ENCODE results near the gene PTPRG. TPM values are rescaled to one million over a fixed set of nuclear protein-coding genes. Genes with fewer than 3 reads are reported as not detected.

The PTPRG gene
- total RNA-seq, 4 donors from 2014 or later: 51.9 to 56.8 (median 54.4) TPM

DNA sequence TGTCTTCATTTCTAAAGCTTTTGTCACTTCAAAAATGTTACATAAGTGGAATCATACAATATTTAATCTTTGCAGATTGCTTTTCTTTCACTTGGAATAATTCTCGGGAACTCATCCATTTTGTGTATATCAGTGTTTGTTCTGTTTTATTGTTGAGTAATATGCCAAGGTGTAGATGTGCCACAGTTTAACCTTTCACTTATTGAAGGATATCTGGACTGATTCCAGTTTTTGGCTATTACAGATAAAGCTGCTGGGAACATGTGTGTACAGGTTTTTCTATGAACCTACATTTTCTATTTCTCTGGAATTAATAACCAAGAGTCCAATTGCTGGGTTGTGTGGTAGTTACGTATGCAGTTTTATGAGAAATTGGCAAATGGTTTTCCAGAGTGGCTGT lies 334.9 kb downstream of the PTPRG start:
- Histone ChIP-seq H3K36me3 (no peaks in the 10 kb centered on the region), H3K27ac (replicated peaks in 1 of 4) (no peak overlapping the region), H3K4me1 (peaks cover 13 to 20% (median 17%) of the 10 kb centered on the region in 4 donors), H3K9me3 (no peaks in the 10 kb centered on the region), H3K27me3 (no peaks in the 10 kb centered on the region), H3K4me3 (no peak overlapping the region)
- TF ChIP-seq, protein P1, sequence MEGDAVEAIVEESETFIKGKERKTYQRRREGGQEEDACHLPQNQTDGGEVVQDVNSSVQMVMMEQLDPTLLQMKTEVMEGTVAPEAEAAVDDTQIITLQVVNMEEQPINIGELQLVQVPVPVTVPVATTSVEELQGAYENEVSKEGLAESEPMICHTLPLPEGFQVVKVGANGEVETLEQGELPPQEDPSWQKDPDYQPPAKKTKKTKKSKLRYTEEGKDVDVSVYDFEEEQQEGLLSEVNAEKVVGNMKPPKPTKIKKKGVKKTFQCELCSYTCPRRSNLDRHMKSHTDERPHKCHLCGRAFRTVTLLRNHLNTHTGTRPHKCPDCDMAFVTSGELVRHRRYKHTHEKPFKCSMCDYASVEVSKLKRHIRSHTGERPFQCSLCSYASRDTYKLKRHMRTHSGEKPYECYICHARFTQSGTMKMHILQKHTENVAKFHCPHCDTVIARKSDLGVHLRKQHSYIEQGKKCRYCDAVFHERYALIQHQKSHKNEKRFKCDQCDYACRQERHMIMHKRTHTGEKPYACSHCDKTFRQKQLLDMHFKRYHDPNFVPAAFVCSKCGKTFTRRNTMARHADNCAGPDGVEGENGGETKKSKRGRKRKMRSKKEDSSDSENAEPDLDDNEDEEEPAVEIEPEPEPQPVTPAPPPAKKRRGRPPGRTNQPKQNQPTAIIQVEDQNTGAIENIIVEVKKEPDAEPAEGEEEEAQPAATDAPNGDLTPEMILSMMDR (IDR thresholded peaks at IDR 0.05): no peak
- TF ChIP-seq POLR2A (IDR thresholded peaks at IDR 0.05; ENCODE audit: low read depth) (no peak), EP300 (IDR thresholded peaks at IDR 0.05) (no peak), POLR2AphosphoS5 (IDR thresholded peaks at IDR 0.05) (no peak)
- WGBS: 97% methylated on average over 2 of the region's 2 CpGs
- DNase-seq (ENCODE audit: extremely low spot score): no peak
- intact Hi-C loops (cut with DNase I): no loop called here

DNA sequence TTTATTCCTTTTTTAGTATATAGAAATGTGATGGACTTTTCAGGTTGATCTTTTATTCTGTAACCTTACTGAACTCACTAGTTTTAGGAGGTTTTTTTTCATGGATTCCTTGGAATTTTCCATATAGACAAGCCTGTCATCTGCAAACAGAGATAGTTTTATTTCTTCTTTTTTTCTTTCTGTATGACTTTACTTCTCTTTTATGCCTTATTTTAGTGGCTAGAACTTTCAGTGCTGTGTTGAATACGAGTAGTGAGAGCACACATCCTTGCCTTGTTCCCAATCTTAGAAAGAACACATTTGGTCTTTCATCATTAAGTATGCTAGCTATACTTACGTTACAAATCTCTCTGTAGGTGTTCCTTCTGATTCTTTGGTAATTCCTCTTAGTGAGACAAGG lies 336.5 kb downstream of the PTPRG start:
- Histone ChIP-seq H3K36me3 (no peaks in the 10 kb centered on the region), H3K27ac (replicated peaks in 1 of 4) (no peak overlapping the region), H3K9me3 (no peaks in the 10 kb centered on the region), H3K4me3 (no peak overlapping the region), H3K27me3 (no peaks in the 10 kb centered on the region), H3K4me1 (peaks cover 13 to 20% (median 17%) of the 10 kb centered on the region in 4 donors)
- no peak for DNase-seq (ENCODE audit: extremely low spot score)
- 88% methylated on average over 2 of the region's 2 CpGs for WGBS
- TF ChIP-seq POLR2AphosphoS5 (IDR thresholded peaks at IDR 0.05) (no peak), EP300 (IDR thresholded peaks at IDR 0.05) (no peak), POLR2A (IDR thresholded peaks at IDR 0.05; ENCODE audit: low read depth) (no peak)
- TF ChIP-seq, protein P1 (IDR thresholded peaks at IDR 0.05): no peak
- intact Hi-C loops (cut with DNase I): no loop called here

DNA sequence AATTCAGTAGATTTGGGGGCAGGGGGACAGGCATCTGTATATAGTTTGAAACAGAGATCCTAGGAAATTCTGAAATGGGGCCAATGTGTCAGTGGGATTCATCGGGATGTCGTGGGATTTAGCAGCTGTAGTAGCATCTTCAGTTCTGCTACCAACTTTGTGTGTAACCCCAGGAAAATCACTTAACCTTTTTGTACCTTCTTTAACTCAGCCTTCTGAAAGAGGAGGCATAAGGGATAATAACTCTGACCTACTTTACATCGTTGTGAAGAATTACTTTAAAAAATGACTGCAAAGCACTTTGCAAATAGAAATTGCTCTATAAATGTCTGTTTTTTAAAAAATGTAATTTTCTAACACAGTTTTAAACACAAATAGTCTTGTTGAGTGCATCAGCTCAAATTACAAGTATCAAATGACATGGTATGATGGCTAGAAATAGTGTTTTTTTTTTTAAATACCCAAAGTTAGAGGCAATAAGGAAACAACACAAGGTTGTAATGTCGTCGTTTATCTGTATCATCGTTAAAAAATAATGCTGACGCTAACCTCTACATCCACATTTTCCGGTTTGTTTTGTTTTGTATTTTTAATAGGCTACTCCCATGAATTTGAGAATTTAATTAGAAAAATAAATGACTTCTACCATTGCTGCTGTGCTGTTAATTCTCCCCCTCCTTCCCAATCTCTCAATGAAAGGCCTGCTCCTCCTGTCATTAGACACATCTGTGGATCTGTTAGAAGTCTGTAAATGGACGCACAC lies 338.5 kb downstream of the PTPRG start:
- no peaks in the 10 kb centered on the region for H3K9me3 ChIP-seq
- H3K27ac ChIP-seq (replicated peaks in 1 of 4): no peak overlapping the region
- no peaks in the 10 kb centered on the region for H3K27me3 ChIP-seq
- intact Hi-C loops (cut with DNase I): no loop called here
- H3K36me3 ChIP-seq: no peaks in the 10 kb centered on the region
- 92% methylated on average over 9 of the region's 9 CpGs for WGBS
- no peak overlapping the region for H3K4me3 ChIP-seq
- peaks cover 23 to 30% (median 26%) of the 10 kb centered on the region in 4 donors for H3K4me1 ChIP-seq
- TF ChIP-seq, protein P1 (IDR thresholded peaks at IDR 0.05): no peak
- TF ChIP-seq POLR2AphosphoS5 (IDR thresholded peaks at IDR 0.05): no peak
- no peak for DNase-seq (ENCODE audit: extremely low spot score)

DNA sequence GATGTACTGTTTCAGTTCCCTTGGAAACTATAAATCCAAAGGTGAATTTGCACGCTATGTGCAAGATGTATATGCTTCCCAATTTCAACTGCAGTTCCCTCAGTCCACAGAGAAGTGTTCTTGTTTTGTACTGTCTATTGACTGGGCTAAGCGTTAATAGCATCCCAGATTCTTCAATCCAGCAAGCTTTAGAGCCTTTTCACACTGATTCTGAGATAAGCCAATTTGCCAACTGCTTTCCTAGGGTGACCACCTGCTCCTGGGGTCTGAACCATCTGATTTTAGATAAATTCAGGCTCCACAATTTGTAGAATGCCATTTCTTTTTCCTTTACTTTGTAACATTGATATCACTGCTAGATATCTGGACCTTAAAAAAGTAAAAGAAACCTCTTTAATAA lies 340.1 kb downstream of the PTPRG start:
- no peak for DNase-seq (ENCODE audit: extremely low spot score)
- WGBS: 94% methylated on average over 2 of the region's 2 CpGs
- Histone ChIP-seq H3K27me3 (no peaks in the 10 kb centered on the region), H3K9me3 (no peaks in the 10 kb centered on the region), H3K27ac (replicated peaks in 1 of 4) (no peak overlapping the region), H3K4me1 (peaks cover 26 to 31% (median 27%) of the 10 kb centered on the region in 4 donors), H3K36me3 (no peaks in the 10 kb centered on the region), H3K4me3 (no peak overlapping the region)
- intact Hi-C loops (cut with DNase I): no loop called here
- TF ChIP-seq POLR2AphosphoS5 (IDR thresholded peaks at IDR 0.05) (no peak), EP300 (IDR thresholded peaks at IDR 0.05) (no peak), POLR2A (IDR thresholded peaks at IDR 0.05; ENCODE audit: low read depth) (no peak)
- TF ChIP-seq, protein P1 (IDR thresholded peaks at IDR 0.05): no peak

DNA sequence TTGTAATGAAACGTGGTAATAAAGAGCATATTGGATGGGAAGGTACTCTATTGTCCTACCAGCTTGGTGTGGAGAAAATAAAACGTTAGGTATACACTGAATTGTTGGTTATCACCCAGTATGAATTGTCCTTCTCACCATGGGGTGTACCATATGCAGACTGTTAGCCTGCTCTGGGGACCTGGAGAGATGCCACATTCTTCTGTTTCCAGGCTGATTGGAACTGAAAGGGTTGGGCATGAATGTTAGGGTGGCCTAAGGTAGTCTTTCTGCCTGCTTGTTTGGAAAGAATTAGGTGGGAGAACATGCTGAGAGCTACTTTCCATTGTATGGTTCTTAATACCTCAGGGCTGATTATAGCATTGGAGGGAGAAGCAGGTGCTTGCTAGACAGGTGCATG lies 340.6 kb downstream of the PTPRG start:
- Histone ChIP-seq H3K36me3 (no peaks in the 10 kb centered on the region), H3K27me3 (no peaks in the 10 kb centered on the region), H3K27ac (replicated peaks in 1 of 4) (no peak overlapping the region), H3K4me1 (peaks cover 26 to 31% (median 27%) of the 10 kb centered on the region in 4 donors), H3K4me3 (no peak overlapping the region), H3K9me3 (no peaks in the 10 kb centered on the region)
- no peak for DNase-seq (ENCODE audit: extremely low spot score)
- WGBS: 86% methylated on average over 2 of the region's 2 CpGs
- intact Hi-C loops (cut with DNase I): no loop called here
- TF ChIP-seq EP300 (IDR thresholded peaks at IDR 0.05) (no peak), POLR2A (IDR thresholded peaks at IDR 0.05; ENCODE audit: low read depth) (no peak), POLR2AphosphoS5 (IDR thresholded peaks at IDR 0.05) (no peak)
- TF ChIP-seq, protein P1 (IDR thresholded peaks at IDR 0.05): no peak

Data from esophagus muscularis mucosa (tissue), 4 donors.